H9 (cell line): ENCODE data around the gene TIGD2. TPM values are rescaled to one million over a fixed set of nuclear protein-coding genes. Genes with fewer than 3 reads are reported as not detected.

Source experiments
- DNase-seq: peaks from one replicate; pipeline ENCODE4 v3.0.0-alpha.2; 2017
- H2AFZ ChIP-seq: one replicate; pipeline ENCODE4 v1.6.1; 2013; ENCODE audit warnings: mild to moderate bottlenecking, low read length, control low read depth, moderate library complexity
- H2AK5ac ChIP-seq: 2 replicates; pipeline ENCODE4 v1.6.1; 2013; ENCODE audit warnings: low read length, control low read depth, mixed read lengths; ENCODE audit not compliant: insufficient read length
- H2BK120ac ChIP-seq: one replicate; pipeline ENCODE4 v1.6.1; 2013; ENCODE audit warnings: low read depth, mild to moderate bottlenecking, low read length, control low read depth, inconsistent platforms; ENCODE audit not compliant: poor library complexity, severe bottlenecking
- H2BK12ac ChIP-seq: 2 replicates; pipeline ENCODE4 v1.6.1; 2013; ENCODE audit warnings: low read length, control low read depth, mixed read lengths, low read depth; ENCODE audit not compliant: insufficient read length
- H2BK15ac ChIP-seq: 2 replicates; pipeline ENCODE4 v1.6.1; 2013; ENCODE audit warnings: low read depth, low read length, control low read depth
- H2BK20ac ChIP-seq: one replicate; pipeline ENCODE4 v1.6.1; 2013; ENCODE audit warnings: low read depth, mild to moderate bottlenecking, low read length, control low read depth, inconsistent platforms; ENCODE audit not compliant: poor library complexity, severe bottlenecking
- H2BK5ac ChIP-seq: 2 replicates; pipeline ENCODE4 v1.6.1; 2013; ENCODE audit warnings: low read length, control low read depth, mixed read lengths; ENCODE audit not compliant: insufficient read length
- H3K14ac ChIP-seq: 2 replicates; pipeline ENCODE4 v1.6.1; 2013; ENCODE audit warnings: low read length, control low read depth; ENCODE audit not compliant: insufficient read depth
- H3K18ac ChIP-seq: 2 replicates; pipeline ENCODE4 v1.6.1; 2013; ENCODE audit warnings: low read depth, mild to moderate bottlenecking, mixed read lengths, low read length, control low read depth; ENCODE audit not compliant: insufficient read length
- H3K23ac ChIP-seq: 2 replicates; pipeline ENCODE4 v1.6.1; 2013; ENCODE audit warnings: low read length, control low read depth, mixed read lengths, low read depth; ENCODE audit not compliant: insufficient read length
- H3K23me2 ChIP-seq: 2 replicates; pipeline ENCODE4 v1.6.1; 2013; ENCODE audit warnings: low read depth, mild to moderate bottlenecking, mixed read lengths, low read length, control low read depth; ENCODE audit not compliant: insufficient read length, poor library complexity, severe bottlenecking
- H3K27ac ChIP-seq: 2 replicates; pipeline ENCODE4 v1.5.1; 2013; ENCODE audit warnings: low read length, control low read depth, mixed read lengths, low read depth; ENCODE audit not compliant: insufficient read length
- H3K27me3 ChIP-seq: 2 replicates; pipeline ENCODE4 v1.6.1; 2013; ENCODE audit warnings: low read length, control low read depth, inconsistent platforms; ENCODE audit not compliant: insufficient read depth
- H3K4ac ChIP-seq: 2 replicates; pipeline ENCODE4 v1.6.1; 2013; ENCODE audit warnings: low read depth, mild to moderate bottlenecking, control low read depth, inconsistent platforms, low read length, moderate library complexity
- H3K4me1 ChIP-seq: 2 replicates; pipeline ENCODE4 v1.6.1; 2013; ENCODE audit warnings: low read length, control low read depth, inconsistent platforms; ENCODE audit not compliant: insufficient read depth
- H3K4me2 ChIP-seq: 2 replicates; pipeline ENCODE4 v1.6.1; 2013; ENCODE audit warnings: low read length, control low read depth, mixed read lengths; ENCODE audit not compliant: insufficient read length, insufficient read depth
- H3K56ac ChIP-seq: 2 replicates; pipeline ENCODE4 v1.6.1; 2013; ENCODE audit warnings: low read depth, mild to moderate bottlenecking, mixed read lengths, low read length, control low read depth; ENCODE audit not compliant: insufficient read length
- H3K79me1 ChIP-seq: 2 replicates; pipeline ENCODE4 v1.6.1; 2013; ENCODE audit warnings: low read depth, mild to moderate bottlenecking, moderate library complexity, low read length, control low read depth, inconsistent platforms; ENCODE audit not compliant: insufficient read depth, poor library complexity, severe bottlenecking
- H3K79me2 ChIP-seq: 2 replicates; pipeline ENCODE4 v1.6.1; 2013; ENCODE audit warnings: low read length, control low read depth, inconsistent platforms; ENCODE audit not compliant: insufficient read depth
- H3K9ac ChIP-seq: 2 replicates; pipeline ENCODE4 v1.6.1; 2013; ENCODE audit warnings: low read length, control low read depth, mixed read lengths; ENCODE audit not compliant: insufficient read length; ENCODE audit errors: extremely low read depth
- H3K9me3 ChIP-seq: one replicate; pipeline ENCODE4 v1.6.1; 2013; ENCODE audit warnings: low read depth, low read length, inconsistent platforms; ENCODE audit not compliant: control insufficient read depth
- H3T11ph ChIP-seq: one replicate; pipeline ENCODE4 v1.6.1; 2013; ENCODE audit warnings: mild to moderate bottlenecking, low read length, control low read depth, inconsistent platforms
- H4K20me1 ChIP-seq: one replicate; pipeline ENCODE4 v1.6.1; 2013; ENCODE audit not compliant: control insufficient read depth, insufficient read length, insufficient read depth
- H4K5ac ChIP-seq: 2 replicates; pipeline ENCODE4 v1.6.1; 2013; ENCODE audit warnings: low read depth, mild to moderate bottlenecking, mixed read lengths, low read length, control low read depth; ENCODE audit not compliant: insufficient read length
- H4K8ac ChIP-seq: replicated peaks from 2 replicates; pipeline ENCODE4 v1.6.1; 2013; ENCODE audit warnings: low read length, control low read depth, mixed read lengths, low read depth; ENCODE audit not compliant: insufficient read length
- H4K91ac ChIP-seq: 2 replicates; pipeline ENCODE4 v1.6.1; 2013; ENCODE audit warnings: low read depth, mild to moderate bottlenecking, moderate library complexity, mixed read lengths, low read length, control low read depth; ENCODE audit not compliant: insufficient read length
- H3K27ac Mint-ChIP-seq, 3 experiments: 2 replicates in 2 of 3; 3 replicates in 1 of 3; pipeline ENCODE4 v1.8.0; 2020 to 2021; ENCODE audit warnings: mixed read lengths in 3 of 3, mild to moderate bottlenecking in 1 of 3, moderate library complexity in 1 of 3
- H3K27me3 Mint-ChIP-seq: 2 replicates; pipeline ENCODE4 v1.8.0; 2021; ENCODE audit warnings: low read depth, mild to moderate bottlenecking, moderate library complexity, mixed read lengths
- H3K36me3 Mint-ChIP-seq, 3 experiments: 2 replicates in 2 of 3; 3 replicates in 1 of 3; pipeline ENCODE4 v1.8.0; 2020 to 2021; ENCODE audit warnings: low read depth in 3 of 3, mixed read lengths in 3 of 3; ENCODE audit not compliant: insufficient read depth in 1 of 3
- H3K4me1 Mint-ChIP-seq, 2 experiments: 2 replicates each; pipeline ENCODE4 v1.8.0; 2020; ENCODE audit warnings: mixed read lengths in 2 of 2
- H3K4me3 Mint-ChIP-seq, 2 experiments: 2 replicates in 1 of 2; 3 replicates in 1 of 2; pipeline ENCODE4 v1.8.0; 2020 to 2021; ENCODE audit warnings: mild to moderate bottlenecking in 2 of 2, mixed read lengths in 2 of 2, moderate library complexity in 1 of 2
- H3K9me3 Mint-ChIP-seq, 2 experiments: 2 replicates in 1 of 2; 3 replicates in 1 of 2; pipeline ENCODE4 v1.8.0; 2020; ENCODE audit warnings: mild to moderate bottlenecking in 2 of 2, mixed read lengths in 2 of 2, moderate library complexity in 1 of 2
- WGBS: extraction: QIAGEN DNeasy Blood & Tissue Kit; methylation state at CpG from one replicate; pipeline ENCODE4 v1.1.7; 2013; ENCODE audit warnings: missing lambda C conversion rate, low lambda C conversion rate, mixed read lengths; ENCODE audit not compliant: insufficient read length; ENCODE audit errors: extremely low coverage; 5-methylcytosine and 5-hydroxymethylcytosine counted together
- total RNA-seq: library from RNA; stranded (reverse); gene quantifications from 2 replicates; pipeline ENCODE4 v1.2.1, GENCODE V29; 2021
- TF ChIP-seq, protein P1 (sequence below): fragments of 200-600 bp; sonication (generic); conservative IDR thresholded peaks from 3 replicates; pipeline ENCODE4 v1.8.0; 2021; ENCODE audit warnings: antibody characterized with exemption, mild to moderate bottlenecking

Gene TIGD2
- total RNA-seq, 1 experiment from 2014 or later, result 10.4 TPM

DNA sequence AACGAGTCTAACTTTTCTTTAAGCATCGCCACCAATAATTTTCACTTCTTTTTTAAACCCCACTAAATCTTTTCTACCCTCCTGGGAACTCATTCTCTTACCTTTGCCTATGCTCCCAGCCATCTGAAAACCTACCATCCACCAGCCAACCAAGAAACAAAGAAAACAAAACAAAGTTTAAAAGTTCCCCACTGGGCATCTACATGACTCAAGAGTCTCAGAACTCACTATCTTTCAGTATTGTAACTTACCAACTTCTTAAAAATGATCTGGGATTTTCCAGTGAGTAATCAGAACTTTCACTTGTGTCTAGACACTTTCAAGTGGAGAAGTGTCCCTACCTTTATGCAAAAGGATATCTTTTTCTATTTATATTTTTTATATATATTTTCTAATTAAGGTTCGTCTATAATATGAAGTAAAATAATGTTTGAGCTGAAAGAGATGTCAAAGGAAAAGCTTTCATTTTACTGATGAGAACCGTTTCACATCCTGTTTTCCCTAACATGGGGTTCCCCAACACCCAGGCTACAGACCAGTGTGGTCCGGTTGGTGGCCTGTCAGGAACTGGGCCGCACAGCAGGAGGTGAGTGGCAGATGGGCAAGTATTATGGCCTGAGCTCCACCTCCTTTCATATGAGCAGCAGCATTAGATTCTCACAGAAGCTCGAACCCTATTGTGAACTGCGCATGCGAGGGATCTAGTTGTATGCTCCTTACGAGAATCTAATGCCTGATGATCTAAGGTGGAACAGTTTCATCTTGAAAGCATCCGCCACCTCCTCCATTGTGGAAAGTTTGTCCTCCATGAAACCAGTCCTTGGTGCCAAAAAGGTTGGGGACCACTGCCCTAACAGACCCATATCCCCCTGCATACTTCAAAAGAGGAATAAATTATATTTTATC, 9.8 kb upstream of the TIGD2 start:
- H3K14ac ChIP-seq, result no peak overlapping the region
- H2BK15ac ChIP-seq, result no peak overlapping the region
- no peak overlapping the region for H3K9ac ChIP-seq
- peaks cover 0 to 6% of the 10 kb centered on the region in 2 experiments; a peak in 3 of 5 replicates for H3K9me3 Mint-ChIP-seq
- H2BK120ac ChIP-seq, result no peak overlapping the region
- H4K8ac ChIP-seq, result no peak overlapping the region
- no peak overlapping the region for H3K56ac ChIP-seq
- 100% methylated on average over 2 of the region's 11 CpGs for WGBS
- H2AK5ac ChIP-seq, result no peak overlapping the region
- TF ChIP-seq, protein P1, sequence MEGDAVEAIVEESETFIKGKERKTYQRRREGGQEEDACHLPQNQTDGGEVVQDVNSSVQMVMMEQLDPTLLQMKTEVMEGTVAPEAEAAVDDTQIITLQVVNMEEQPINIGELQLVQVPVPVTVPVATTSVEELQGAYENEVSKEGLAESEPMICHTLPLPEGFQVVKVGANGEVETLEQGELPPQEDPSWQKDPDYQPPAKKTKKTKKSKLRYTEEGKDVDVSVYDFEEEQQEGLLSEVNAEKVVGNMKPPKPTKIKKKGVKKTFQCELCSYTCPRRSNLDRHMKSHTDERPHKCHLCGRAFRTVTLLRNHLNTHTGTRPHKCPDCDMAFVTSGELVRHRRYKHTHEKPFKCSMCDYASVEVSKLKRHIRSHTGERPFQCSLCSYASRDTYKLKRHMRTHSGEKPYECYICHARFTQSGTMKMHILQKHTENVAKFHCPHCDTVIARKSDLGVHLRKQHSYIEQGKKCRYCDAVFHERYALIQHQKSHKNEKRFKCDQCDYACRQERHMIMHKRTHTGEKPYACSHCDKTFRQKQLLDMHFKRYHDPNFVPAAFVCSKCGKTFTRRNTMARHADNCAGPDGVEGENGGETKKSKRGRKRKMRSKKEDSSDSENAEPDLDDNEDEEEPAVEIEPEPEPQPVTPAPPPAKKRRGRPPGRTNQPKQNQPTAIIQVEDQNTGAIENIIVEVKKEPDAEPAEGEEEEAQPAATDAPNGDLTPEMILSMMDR, result no peak
- no peak overlapping the region for H2BK12ac ChIP-seq
- peak overlapping the region in 1 of 3 experiments; percentile 29; a peak in 2 of 7 replicates for H3K27ac Mint-ChIP-seq
- H3K27ac ChIP-seq, result no peak overlapping the region
- H2AFZ ChIP-seq, result no peak overlapping the region
- no peak overlapping the region for H3K18ac ChIP-seq
- no peak overlapping the region for H3K4ac ChIP-seq
- H3K23ac ChIP-seq, result no peak overlapping the region
- H3K9me3 ChIP-seq, result no peaks in the 10 kb centered on the region
- H4K5ac ChIP-seq, result no peak overlapping the region
- no peak overlapping the region for H2BK5ac ChIP-seq
- H3K4me3 Mint-ChIP-seq, result no peak overlapping the region
- H2BK20ac ChIP-seq, result no peak overlapping the region
- H3K79me1 ChIP-seq, result no peaks in the 10 kb centered on the region
- H3K4me2 ChIP-seq, result no peak overlapping the region
- no peaks in the 10 kb centered on the region for H3K23me2 ChIP-seq
- no peaks in the 10 kb centered on the region for H4K20me1 ChIP-seq
- peaks cover 3% of the 10 kb centered on the region in 2 experiments for H3K4me1 Mint-ChIP-seq
- no peak for DNase-seq
- no peak overlapping the region for H3T11ph ChIP-seq
- H4K91ac ChIP-seq, result no peak overlapping the region
- H3K4me1 ChIP-seq, result no peaks in the 10 kb centered on the region
- no peaks in the 10 kb centered on the region; a peak in 1 of 7 replicates for H3K36me3 Mint-ChIP-seq
- H3K27me3 ChIP-seq, result no peaks in the 10 kb centered on the region
- H3K79me2 ChIP-seq, result no peaks in the 10 kb centered on the region
- peaks cover 4% of the 10 kb centered on the region; the same call in 1 of the 2 replicates for H3K27me3 Mint-ChIP-seq
